Ascending aorta (tissue), 2 donors: ENCODE measurements around the gene ARHGAP10. TPM values are rescaled to one million over a fixed set of nuclear protein-coding genes. Genes with fewer than 3 reads are reported as not detected.
A peak's percentile ranks its signal among the peaks of the same experiment; 100 is the strongest.

Experiments used
- DNase-seq, 2 donors: peaks; one replicate each; pipeline ENCODE4 v3.0.0-alpha.2; 2019; ENCODE audit warnings: low spot score in 2 of 2
- H3K27ac ChIP-seq, 2 donors: fragments of 200-600 bp; sonication (generic); one replicate each; pipeline ENCODE4 v1.5.1; 2016 to 2017; ENCODE audit warnings: mild to moderate bottlenecking in 1 of 2
- H3K27me3 ChIP-seq: fragments of 200-600 bp; sonication (generic); one replicate; pipeline ENCODE4 v1.5.1; 2017
- H3K36me3 ChIP-seq, 2 donors: fragments of 200-600 bp; sonication (generic); one replicate each; pipeline ENCODE4 v1.5.1; 2016
- H3K4me1 ChIP-seq, 2 donors: fragments of 200-600 bp; sonication (generic); one replicate each; pipeline ENCODE4 v1.5.1; 2016 to 2017; ENCODE audit warnings: mild to moderate bottlenecking in 1 of 2
- H3K4me3 ChIP-seq, 2 donors: fragments of 200-600 bp; sonication (generic); one replicate each; pipeline ENCODE4 v1.5.1; 2016 to 2017; ENCODE audit warnings: mild to moderate bottlenecking in 1 of 2
- H3K9me3 ChIP-seq, 2 donors: fragments of 200-600 bp; sonication (generic); one replicate each; pipeline ENCODE4 v1.5.1; 2016
- intact Hi-C: fragments of 100-400 bp; cut with DNase I; formaldehyde crosslinking; loops from one replicate; pipeline ENCODE4 v1.15.1; 2023
- total RNA-seq: library from RNA; depleted of rRNA; stranded (reverse); fragments of >200 nt; gene quantifications from one replicate; pipeline ENCODE4 v1.1.0, GENCODE V29; 2016
- TF ChIP-seq, protein P1 (sequence below), 3 experiments: fragments of 200-600 bp in 2 of 3; fragments of 450-650 bp in 1 of 3; sonication (generic) in 2 of 3; IDR thresholded peaks; one replicate each; pipeline ENCODE4 v1.5.1; 2016 to 2019; ENCODE audit warnings: antibody characterized with exemption in 3 of 3, mild to moderate bottlenecking in 1 of 3, moderate library complexity in 1 of 3

The ARHGAP10 gene
- total RNA-seq, 1 donor from 2014 or later = 77.3 TPM

- peaks cover 6 to 10% of the 10 kb centered on the region in 2 donors for H3K4me1 ChIP-seq
- no peak for DNase-seq
- H3K9me3 ChIP-seq = no peaks in the 10 kb centered on the region
- intact Hi-C loops = no loop called here
- TF ChIP-seq, protein P1, sequence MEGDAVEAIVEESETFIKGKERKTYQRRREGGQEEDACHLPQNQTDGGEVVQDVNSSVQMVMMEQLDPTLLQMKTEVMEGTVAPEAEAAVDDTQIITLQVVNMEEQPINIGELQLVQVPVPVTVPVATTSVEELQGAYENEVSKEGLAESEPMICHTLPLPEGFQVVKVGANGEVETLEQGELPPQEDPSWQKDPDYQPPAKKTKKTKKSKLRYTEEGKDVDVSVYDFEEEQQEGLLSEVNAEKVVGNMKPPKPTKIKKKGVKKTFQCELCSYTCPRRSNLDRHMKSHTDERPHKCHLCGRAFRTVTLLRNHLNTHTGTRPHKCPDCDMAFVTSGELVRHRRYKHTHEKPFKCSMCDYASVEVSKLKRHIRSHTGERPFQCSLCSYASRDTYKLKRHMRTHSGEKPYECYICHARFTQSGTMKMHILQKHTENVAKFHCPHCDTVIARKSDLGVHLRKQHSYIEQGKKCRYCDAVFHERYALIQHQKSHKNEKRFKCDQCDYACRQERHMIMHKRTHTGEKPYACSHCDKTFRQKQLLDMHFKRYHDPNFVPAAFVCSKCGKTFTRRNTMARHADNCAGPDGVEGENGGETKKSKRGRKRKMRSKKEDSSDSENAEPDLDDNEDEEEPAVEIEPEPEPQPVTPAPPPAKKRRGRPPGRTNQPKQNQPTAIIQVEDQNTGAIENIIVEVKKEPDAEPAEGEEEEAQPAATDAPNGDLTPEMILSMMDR (IDR thresholded peaks at IDR 0.05) = no peak
- H3K36me3 ChIP-seq = no peaks in the 10 kb centered on the region
- no peak overlapping the region for H3K27ac ChIP-seq
- H3K4me3 ChIP-seq = no peak overlapping the region
- no peaks in the 10 kb centered on the region for H3K27me3 ChIP-seq
Measured at GRCh38 chr4:148015468-148015867, 283.6 kb downstream of the ARHGAP10 start.

GRCh38 chr4:148016063-148016637 lies 284.3 kb downstream of the ARHGAP10 start:
- peaks cover 6 to 10% of the 10 kb centered on the region in 2 donors for H3K4me1 ChIP-seq
- TF ChIP-seq, protein P1 (IDR thresholded peaks at IDR 0.05) = no peak
- no peaks in the 10 kb centered on the region for H3K9me3 ChIP-seq
- H3K27ac ChIP-seq = no peak overlapping the region
- intact Hi-C loops = no loop called here
- H3K4me3 ChIP-seq = no peak overlapping the region
- H3K27me3 ChIP-seq = no peaks in the 10 kb centered on the region
- no peak for DNase-seq
- no peaks in the 10 kb centered on the region for H3K36me3 ChIP-seq

DNA sequence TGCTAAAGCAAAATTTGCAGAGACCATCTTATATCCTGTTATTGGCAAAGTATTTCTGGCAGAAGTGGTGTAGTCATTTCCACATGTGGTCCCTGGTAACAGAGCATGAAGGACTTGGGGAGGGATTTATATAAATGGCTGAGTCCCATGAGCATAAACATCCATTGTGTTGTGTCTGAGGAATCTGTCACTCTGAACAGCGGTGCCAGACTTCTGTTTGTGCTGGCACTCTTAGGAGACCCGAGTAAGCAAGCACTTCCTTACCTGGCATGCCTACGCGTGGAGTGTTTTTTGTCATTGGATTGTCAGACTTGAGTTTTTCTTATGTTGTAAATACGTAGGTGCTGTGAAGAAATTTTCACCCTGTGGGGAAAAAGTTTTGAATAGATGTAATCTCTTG lies 285.9 kb downstream of the ARHGAP10 start:
- Histone ChIP-seq H3K36me3 (no peaks in the 10 kb centered on the region), H3K4me3 (no peak overlapping the region), H3K27me3 (no peaks in the 10 kb centered on the region), H3K9me3 (no peaks in the 10 kb centered on the region), H3K4me1 (peaks cover 6 to 23% of the 10 kb centered on the region in 2 donors), H3K27ac (peak overlapping the region in 1 of 2 donors; percentile 16)
- TF ChIP-seq, protein P1 (IDR thresholded peaks at IDR 0.05) = no peak
- intact Hi-C loops = no loop called here
- no peak for DNase-seq

- intact Hi-C loops = no loop called here
- Histone ChIP-seq H3K27ac (no peak overlapping the region), H3K4me3 (no peak overlapping the region), H3K9me3 (no peaks in the 10 kb centered on the region), H3K27me3 (no peaks in the 10 kb centered on the region), H3K4me1 (peaks cover 6 to 39% of the 10 kb centered on the region in 2 donors), H3K36me3 (no peaks in the 10 kb centered on the region)
- no peak for DNase-seq
- TF ChIP-seq, protein P1 (IDR thresholded peaks at IDR 0.05) = no peak
Measured at GRCh38 chr4:148021686-148022085, 289.8 kb downstream of the ARHGAP10 start.

DNA sequence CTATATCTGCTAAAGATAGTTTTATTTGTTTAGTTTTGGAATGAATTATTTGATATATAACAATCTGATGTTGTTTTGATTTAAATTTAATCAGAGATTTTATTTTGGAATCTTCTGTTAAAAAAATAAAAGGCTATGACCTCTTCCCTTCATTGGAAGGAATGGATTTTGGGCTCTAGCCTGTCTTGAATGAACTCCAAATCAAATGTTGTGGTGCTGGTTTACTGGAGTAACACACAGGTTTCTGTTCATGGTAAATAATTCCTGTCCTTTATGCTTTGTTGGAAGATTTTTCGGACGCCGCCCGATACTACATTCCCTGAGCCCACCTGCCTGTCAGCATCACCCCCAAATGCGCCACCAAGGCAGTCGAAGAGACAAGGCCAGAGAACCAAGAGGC lies 291.1 kb downstream of the ARHGAP10 start:
- no peaks in the 10 kb centered on the region for H3K36me3 ChIP-seq
- intact Hi-C loops = no loop called here
- H3K4me1 ChIP-seq = peaks cover 1 to 32% of the 10 kb centered on the region in 2 donors
- H3K9me3 ChIP-seq = no peaks in the 10 kb centered on the region
- TF ChIP-seq, protein P1 (IDR thresholded peaks at IDR 0.05) = no peak
- peak overlapping the region; percentile 20 to 33 for H3K4me3 ChIP-seq
- H3K27ac ChIP-seq = peak overlapping the region; percentile 43 to 54
- no peaks in the 10 kb centered on the region for H3K27me3 ChIP-seq
- DNase-seq = no peak
